Liver (tissue), 3 donors: ENCODE data around the gene ECM2.

ENCODE experiments used
- GABPA ChIP-seq, 2 donors: IDR thresholded peaks in 1 of 2; conservative IDR thresholded peaks in 1 of 2; 2 replicates each; pipeline ENCODE4 v1.6.1; 2016; ENCODE audit warnings: antibody characterized with exemption in 2 of 2, mild to moderate bottlenecking in 1 of 2, moderate library complexity in 1 of 2
- JUND ChIP-seq, 2 donors: IDR thresholded peaks; 2 replicates each; pipeline ENCODE4 v1.6.1; 2016; ENCODE audit warnings: antibody characterized with exemption in 2 of 2
- RAD21 ChIP-seq, 2 donors: IDR thresholded peaks; 2 replicates each; pipeline ENCODE4 v1.6.1; 2016; ENCODE audit warnings: antibody characterized with exemption in 2 of 2, mild to moderate bottlenecking in 2 of 2
- SP1 ChIP-seq: IDR thresholded peaks from 2 replicates; pipeline ENCODE4 v1.6.1; 2018; ENCODE audit warnings: antibody characterized with exemption, mild to moderate bottlenecking
- YY1 ChIP-seq: IDR thresholded peaks from 2 replicates; pipeline ENCODE4 v1.6.1; 2016; ENCODE audit warnings: antibody characterized with exemption, mild to moderate bottlenecking
- TF ChIP-seq, protein P1 (sequence below): IDR thresholded peaks from 2 replicates; pipeline ENCODE4 v1.6.1; 2016; ENCODE audit warnings: antibody characterized with exemption, mild to moderate bottlenecking
- TF ChIP-seq, protein P2 (sequence below): fragments of 150-350 bp; IDR thresholded peaks from 2 replicates; pipeline ENCODE4 v1.5.1; 2017; ENCODE audit warnings: improper control_type of control experiment, low read depth, low read length; ENCODE audit not compliant: missing input control
- TF ChIP-seq, protein P3 (sequence below): IDR thresholded peaks from 2 replicates; pipeline ENCODE4 v1.6.1; 2016; ENCODE audit warnings: antibody characterized with exemption
- TF ChIP-seq, protein P4 (sequence below): IDR thresholded peaks from 2 replicates; pipeline ENCODE4 v1.6.1; 2016; ENCODE audit warnings: antibody characterized with exemption
- donor health status: healthy.
- donor health status: healthy.

DNA sequence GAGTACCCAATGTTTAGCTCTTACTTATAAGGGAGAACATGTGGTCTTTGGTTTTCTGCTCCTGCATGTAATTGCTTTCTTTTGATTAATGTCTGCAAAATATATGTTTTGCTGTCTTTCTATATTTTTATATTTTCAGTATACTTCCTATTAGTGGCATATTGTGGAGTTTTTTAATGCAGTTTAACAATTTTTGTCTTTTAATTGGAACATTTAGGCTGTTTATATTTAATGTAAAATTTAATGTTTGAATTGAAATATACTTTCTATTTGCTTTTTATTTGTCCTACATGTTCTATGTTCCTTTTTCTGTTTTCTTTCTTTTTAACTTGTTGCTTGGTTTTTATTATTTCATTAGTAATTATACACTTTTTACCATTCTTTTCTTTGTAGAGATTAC, 4.9 kb downstream of the ECM2 start:
- TF ChIP-seq GABPA (IDR thresholded peaks at IDR 0.05 in 1 of 2, conservative IDR thresholded peaks at IDR 0.05 in 1 of 2) (no peak), JUND (IDR thresholded peaks at IDR 0.05) (no peak), SP1 (no peak), RAD21 (IDR thresholded peaks at IDR 0.05) (no peak), YY1 (no peak)
- TF ChIP-seq, protein P1, sequence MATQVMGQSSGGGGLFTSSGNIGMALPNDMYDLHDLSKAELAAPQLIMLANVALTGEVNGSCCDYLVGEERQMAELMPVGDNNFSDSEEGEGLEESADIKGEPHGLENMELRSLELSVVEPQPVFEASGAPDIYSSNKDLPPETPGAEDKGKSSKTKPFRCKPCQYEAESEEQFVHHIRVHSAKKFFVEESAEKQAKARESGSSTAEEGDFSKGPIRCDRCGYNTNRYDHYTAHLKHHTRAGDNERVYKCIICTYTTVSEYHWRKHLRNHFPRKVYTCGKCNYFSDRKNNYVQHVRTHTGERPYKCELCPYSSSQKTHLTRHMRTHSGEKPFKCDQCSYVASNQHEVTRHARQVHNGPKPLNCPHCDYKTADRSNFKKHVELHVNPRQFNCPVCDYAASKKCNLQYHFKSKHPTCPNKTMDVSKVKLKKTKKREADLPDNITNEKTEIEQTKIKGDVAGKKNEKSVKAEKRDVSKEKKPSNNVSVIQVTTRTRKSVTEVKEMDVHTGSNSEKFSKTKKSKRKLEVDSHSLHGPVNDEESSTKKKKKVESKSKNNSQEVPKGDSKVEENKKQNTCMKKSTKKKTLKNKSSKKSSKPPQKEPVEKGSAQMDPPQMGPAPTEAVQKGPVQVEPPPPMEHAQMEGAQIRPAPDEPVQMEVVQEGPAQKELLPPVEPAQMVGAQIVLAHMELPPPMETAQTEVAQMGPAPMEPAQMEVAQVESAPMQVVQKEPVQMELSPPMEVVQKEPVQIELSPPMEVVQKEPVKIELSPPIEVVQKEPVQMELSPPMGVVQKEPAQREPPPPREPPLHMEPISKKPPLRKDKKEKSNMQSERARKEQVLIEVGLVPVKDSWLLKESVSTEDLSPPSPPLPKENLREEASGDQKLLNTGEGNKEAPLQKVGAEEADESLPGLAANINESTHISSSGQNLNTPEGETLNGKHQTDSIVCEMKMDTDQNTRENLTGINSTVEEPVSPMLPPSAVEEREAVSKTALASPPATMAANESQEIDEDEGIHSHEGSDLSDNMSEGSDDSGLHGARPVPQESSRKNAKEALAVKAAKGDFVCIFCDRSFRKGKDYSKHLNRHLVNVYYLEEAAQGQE: no peak
- TF ChIP-seq, protein P2, sequence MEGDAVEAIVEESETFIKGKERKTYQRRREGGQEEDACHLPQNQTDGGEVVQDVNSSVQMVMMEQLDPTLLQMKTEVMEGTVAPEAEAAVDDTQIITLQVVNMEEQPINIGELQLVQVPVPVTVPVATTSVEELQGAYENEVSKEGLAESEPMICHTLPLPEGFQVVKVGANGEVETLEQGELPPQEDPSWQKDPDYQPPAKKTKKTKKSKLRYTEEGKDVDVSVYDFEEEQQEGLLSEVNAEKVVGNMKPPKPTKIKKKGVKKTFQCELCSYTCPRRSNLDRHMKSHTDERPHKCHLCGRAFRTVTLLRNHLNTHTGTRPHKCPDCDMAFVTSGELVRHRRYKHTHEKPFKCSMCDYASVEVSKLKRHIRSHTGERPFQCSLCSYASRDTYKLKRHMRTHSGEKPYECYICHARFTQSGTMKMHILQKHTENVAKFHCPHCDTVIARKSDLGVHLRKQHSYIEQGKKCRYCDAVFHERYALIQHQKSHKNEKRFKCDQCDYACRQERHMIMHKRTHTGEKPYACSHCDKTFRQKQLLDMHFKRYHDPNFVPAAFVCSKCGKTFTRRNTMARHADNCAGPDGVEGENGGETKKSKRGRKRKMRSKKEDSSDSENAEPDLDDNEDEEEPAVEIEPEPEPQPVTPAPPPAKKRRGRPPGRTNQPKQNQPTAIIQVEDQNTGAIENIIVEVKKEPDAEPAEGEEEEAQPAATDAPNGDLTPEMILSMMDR: no peak
- TF ChIP-seq, protein P3, sequence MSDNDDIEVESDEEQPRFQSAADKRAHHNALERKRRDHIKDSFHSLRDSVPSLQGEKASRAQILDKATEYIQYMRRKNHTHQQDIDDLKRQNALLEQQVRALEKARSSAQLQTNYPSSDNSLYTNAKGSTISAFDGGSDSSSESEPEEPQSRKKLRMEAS: no peak
- TF ChIP-seq, protein P4, sequence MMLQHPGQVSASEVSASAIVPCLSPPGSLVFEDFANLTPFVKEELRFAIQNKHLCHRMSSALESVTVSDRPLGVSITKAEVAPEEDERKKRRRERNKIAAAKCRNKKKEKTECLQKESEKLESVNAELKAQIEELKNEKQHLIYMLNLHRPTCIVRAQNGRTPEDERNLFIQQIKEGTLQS: no peak
